ENCODE data around the gene TNFRSF1A.

Gene TNFRSF1A

DNA sequence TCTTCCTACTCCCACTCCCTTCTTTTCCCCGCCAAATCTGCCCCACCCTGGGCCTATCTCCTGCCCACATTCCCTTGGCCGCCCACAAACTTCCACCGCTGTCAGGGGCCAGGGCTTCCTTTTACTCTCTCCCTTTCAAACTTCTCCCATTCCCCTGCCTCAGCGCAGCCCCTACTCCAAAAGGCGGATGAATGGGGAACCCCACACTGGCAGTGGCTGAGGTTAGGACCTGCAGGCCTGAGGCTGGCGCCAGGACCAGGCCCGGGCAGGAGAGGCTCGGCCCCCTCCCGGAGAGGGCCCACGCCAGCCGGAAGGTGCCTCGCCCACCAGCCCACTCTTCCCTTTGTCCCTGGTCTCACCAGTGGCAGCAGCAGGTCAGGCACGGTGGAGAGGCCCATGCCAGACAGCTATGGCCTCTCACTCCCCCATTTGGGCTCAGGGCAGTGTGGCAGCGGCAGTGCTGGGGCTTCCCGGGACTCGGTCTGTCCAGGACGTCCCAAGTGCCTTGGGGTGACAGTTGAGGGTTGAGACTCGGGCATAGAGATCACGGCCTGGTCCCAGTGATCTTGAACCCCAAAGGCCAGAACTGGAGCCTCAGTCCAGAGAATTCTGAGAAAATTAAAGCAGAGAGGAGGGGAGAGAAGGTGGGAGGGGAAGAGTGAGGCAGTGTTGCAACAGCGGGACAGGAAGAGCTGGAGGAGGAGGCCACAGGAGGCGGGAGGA, at the start of gene TNFRSF1A:
Gene TNFRSF1A, minus strand, starts transcription at position 660 of the 723 bp plus-strand sequence. Its CDS starts 262 bp downstream, at position 398.
- DNase-seq = peak; percentile 59

DNA sequence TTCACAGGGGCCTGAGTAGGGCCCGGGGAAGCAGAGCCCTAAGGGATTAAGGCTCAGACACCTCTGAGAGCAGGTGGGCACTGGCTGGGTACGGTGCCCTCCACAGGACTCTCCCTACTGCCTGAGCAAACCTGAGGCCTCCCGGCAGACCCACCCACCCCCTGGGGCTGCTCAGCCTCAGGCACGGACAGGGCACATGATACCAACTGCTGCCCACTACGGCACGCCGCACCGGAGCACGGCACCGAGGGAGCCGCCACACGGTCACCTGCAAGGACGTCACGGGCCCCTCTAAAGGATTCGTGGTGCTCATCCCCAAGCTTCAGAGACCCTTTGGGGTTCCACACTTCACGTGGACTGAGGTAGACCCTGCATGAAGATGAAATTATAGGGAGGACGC, 49.1 kb upstream of the TNFRSF1A start:
- DNase-seq = no peak

- DNase-seq = no peak
Measured at GRCh38 chr12:6390084-6390799, 48.4 kb upstream of the TNFRSF1A start.

DNA sequence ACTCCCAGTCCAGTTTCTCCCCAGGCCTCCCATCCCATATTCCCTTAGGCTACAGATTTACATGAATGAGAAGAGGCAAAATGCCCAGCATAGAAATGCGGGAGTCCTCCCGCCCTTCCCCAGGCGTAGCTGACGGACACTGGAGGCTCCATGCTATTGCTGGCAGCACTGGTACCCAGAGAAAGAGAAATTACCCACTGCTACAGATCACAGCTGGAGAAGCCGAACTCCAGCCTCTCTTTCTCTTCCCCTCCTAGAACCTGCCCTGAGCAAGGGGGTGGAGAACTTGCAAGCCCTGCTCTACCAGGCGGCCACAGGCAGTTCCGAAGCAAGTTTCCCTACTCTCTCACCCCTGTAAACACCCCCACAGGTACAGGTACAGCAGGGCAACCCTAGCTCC, 45.7 kb upstream of the TNFRSF1A start:
- no peak for DNase-seq

- no peak for DNase-seq
Measured at GRCh38 chr12:6386491-6386890, 44.6 kb upstream of the TNFRSF1A start.

GRCh38 chr12:6386038-6386437, 44.2 kb upstream of the TNFRSF1A start:
- no peak for DNase-seq

DNA sequence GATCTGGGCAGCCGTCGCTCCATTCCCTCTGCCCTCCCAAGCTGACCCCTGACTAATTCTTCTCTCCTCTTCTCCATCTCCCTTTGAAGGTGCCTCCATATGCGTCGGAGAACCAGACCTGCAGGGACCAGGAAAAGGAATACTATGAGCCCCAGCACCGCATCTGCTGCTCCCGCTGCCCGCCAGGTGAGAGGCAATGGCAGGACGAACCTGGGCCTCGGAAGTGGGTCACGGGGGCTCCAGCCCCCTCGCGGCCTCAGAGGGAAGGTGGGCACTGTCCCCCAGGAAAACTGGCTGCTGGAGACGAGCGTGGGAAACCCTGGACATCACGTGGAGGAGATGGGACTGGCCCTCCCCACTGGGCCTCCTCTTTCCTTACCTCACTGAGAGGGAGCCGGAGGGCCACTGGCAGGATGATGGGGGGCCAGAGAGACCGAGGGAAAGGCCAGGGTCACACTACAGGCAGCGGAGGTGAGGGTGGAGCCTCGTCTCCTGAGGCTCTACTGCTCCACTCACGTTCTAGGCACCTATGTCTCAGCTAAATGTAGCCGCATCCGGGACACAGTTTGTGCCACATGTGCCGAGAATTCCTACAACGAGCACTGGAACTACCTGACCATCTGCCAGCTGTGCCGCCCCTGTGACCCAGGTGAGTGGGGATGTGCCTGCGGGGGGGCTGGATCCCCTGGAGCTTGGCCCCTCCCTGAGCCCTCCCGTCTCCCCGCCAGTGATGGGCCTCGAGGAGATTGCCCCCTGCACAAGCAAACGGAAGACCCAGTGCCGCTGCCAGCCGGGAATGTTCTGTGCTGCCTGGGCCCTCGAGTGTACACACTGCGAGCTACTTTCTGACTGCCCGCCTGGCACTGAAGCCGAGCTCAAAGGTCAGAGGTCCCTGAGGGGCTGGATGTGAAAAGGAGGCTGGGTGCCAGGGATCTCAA, 42.9 kb upstream of the TNFRSF1A start:
- no peak for DNase-seq

DNA sequence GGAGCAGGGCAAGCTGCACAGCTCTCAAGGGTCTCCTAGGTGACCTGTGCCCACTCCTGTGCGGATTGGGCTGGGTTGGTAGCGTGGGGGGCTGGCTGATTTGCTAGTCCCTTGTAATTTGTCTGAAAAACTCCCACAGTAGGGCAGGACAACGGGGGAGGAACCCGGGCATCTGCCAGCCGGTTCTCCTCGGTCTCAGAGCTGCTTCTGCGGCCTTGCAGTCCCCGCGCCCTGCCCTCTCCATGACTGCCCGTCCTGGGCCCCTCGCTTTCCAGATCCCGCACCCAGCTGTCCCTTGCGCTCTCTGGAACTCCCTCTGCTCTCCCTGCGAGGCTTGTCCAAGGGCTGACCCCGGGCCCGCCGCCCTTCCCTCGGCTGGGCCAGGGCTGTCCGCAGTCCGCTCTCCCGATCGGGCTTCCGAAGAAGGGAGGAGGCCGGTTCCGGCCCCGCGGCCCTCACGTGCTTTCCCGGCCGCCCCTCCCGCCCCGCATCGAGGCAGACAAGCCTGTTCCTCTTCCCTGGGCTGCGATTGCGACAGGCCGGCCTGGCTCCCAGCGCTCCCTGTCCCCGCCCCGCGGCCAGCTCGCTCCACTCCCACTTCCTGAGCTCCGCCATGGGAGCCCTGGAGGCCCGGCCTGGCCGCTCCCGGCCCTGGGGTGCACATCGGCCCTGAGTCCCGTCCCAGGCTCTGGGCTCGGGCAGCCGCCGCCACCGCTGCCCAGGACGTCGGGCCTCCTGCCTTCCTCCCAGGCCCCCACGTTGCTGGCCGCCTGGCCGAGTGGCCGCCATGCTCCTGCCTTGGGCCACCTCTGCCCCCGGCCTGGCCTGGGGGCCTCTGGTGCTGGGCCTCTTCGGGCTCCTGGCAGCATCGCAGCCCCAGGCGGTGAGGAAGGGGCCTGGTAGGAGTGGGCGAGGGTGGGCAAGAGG, 42.0 kb upstream of the TNFRSF1A start, which contains the start of gene LTBR:
Gene LTBR, plus strand, starts transcription at position 591 of the 927 bp plus-strand sequence. Its CDS starts 197 bp downstream, at position 788.
- peak; percentile 19 for DNase-seq

- DNase-seq = no peak
Measured at GRCh38 chr12:6382982-6383381, 41.1 kb upstream of the TNFRSF1A start.

DNA sequence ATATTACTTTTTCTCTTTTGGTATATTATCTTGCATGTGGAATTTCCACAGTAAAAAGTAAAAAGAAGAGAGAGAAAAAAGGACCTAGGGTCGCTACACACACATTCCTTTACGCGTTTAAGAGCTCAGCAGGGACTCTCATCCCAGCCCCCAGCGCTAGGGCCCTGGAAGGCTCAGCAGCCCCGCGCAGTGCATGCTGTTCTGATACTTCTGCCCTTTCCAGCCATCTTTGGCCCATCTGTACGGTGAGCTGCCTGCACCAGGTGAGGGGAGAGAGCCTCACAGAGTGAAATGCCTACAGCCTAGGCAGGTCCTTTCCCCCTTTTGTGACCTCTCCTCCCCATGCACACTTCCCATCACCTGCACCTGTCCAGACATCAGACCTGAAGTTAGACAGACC, 40.5 kb upstream of the TNFRSF1A start:
- DNase-seq = no peak

DNA sequence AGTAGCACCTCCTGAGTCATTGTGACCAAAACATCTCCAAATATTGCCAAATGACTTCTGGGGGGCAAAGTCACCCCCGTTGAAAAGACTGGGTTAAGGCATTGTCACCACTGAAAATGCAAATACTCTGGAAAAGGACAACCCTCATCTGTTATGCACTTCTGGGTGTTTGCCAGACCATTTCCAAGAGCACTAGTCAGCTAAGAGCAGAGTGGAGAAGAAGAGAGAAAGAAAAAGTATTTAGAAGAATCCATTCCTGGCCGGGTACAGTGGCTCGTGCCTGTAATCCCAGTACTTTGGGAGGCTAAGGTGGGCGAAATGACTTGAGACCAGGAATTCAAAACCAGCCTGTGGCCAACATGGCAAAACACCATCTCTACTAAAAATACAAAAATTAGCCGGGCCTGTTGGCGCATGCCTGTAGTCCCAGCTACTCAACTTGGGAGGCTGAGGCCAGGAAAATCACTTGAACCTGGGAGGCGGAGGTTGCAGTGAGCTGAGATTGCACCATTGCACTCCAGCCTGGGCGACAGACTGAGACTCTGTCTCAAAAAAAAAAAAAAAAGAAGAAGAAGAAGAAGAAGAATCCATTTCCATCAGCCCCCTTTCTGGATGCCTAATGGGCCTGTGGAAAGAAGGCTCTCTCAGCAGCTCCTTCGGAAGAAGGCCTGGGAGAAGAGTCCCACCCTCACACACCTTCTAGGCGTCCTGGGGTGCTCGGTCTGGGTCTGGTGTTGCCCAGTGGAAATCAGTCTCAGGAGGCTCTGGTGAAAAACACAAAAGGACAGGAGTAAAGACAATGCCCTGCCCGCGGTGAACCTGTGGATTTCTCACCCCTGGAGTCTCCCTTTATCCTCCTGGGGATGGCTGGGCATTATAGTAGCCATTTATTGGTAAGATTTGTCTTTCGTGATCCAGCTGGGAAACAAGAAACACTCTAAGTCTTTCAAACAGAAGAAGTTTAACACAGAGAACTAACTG, 38.6 kb upstream of the TNFRSF1A start:
- DNase-seq = no peak

DNA sequence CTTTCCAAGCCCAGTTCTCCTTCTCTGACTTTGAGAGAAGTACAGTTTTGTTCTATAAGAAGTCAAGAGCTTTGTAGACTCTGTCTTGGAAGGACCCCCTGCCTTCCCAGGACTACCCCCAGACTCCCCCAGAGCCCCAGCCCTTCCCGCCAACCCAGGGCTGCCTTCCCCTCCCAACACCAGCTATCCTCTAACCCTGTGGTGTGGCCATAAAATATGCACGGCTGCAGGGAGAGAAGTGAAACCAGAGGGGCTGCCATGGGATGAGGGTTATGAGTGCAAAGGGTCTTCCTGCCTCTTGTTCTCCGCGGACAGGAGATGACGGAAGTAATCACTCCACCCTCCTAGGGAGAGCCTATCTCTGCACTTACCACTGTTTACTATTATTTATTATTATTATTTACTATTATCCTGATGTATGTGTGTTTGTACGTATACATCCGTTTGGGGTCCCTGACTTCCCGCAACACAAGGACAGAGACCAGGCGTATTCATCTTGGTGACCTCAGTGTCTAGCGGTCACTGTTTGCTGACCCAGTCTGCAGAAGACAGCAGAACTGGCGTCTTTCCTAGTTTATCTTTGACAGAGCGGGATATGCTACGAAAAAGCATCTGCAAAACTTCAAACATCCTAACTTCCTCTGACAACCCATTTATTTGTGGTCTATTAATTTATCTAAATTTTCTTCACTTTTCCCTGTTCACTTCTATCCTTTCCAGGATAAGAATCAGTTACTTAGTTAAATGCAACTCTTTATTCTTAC, 37.0 kb upstream of the TNFRSF1A start:
- DNase-seq = no peak

DNA sequence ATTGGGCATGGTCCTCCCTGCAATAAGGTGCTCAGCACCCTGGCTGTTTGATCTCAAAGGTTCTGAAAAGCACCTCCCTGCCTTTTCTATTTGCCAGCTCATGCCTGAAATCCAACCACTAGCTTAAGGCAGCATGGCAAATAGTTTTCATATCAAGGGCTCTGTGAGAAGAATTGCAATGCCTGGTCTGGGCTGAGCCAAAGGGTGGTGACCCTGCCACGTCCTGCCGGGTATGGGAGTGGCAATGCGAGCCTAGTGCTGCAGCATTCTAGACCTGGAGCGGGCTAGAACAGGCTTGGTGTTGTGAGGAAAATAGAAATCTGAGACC, 35.8 kb upstream of the TNFRSF1A start:
- DNase-seq = no peak

DNA sequence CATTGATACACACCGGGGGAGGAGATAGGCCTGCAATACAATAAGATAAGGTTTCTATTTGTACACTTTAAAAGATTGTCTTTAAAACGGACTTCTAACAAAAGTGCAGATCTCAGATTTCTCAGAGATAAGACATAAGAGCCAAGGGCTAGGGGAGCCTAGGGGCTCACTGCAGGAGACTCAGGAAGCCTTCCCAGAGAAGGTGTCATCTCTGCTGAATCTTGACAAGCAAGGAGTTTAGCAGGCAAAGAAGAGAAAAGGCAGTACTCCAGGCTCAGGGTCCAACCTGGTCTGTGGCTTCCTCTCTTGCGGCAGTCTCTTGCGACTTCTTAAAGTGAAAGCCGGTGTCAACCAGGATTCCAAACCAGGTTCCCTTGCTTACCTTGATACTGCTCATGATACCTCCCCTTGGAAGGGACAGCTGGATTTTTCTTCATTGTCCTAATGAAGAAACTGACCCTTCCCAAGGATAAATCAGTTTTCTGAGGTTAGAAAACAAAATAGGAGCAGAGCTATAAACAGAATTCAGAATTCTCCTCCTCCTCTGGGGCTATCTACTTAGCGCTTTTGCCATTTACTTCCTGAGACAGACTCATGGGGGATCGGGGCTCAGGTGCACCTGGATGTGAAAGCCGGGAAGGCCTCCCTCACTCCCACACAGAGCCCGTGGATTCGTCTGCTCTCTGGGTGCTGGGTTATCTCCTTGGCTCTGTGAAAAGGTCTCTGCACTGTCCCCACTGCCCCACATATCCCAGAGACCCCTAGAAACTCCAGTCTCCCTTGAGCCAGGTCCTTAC, 35.2 kb upstream of the TNFRSF1A start:
- DNase-seq = no peak

DNA sequence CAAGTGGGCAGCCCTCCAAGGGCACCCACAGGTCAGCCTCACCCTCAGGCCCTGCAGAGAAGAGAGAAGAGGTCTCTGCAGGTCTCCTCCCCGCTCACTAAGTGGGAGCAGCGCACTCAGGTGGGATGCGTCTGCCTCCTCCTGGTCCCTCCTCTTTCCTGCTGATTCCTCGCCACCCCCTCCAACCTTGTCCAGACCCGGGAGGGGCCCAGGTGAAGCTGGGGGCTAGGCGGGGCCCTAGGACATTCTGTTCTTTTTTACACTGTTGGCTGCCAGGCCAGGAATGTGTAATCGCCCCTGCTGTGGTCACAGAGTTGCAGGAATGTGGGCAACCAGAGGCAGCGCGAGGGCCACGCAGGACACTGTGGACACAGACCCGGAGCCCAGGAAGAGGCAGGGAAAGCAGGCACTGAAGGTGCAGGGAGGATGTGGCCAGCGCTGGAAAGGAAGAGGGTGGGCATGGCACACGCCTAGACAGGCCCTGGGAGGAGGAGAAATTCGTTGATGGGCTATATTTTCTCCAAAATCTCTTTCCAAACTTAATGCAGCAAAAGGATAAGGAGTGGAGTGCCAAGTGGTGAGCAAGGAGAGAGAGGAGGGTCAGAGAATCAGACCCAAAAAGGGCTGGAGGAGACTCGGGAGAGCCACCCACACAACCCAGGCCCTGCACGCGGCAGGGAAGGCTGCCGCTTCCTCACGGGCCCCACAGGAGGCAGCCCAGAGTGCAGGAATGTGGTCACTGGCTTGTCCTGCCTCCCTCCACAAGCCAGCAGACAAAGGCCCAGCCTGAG, 34.4 kb upstream of the TNFRSF1A start:
- no peak for DNase-seq

GRCh38 chr12:6375269-6376078, 33.6 kb upstream of the TNFRSF1A start, which contains the start of gene SCNN1A:
Gene SCNN1A (minus strand): TSS chr12:6375563. CDS start chr12:6374783, 780 bp downstream.
- DNase-seq = no peak

GRCh38 chr12:6374786-6375160, 32.9 kb upstream of the TNFRSF1A start:
- no peak for DNase-seq

All from stimulated activated CD4-positive, alpha-beta T cell treated with anti-CD3 and anti-CD28 coated beads, Interleukin-4, amount 100 ng/mL, for 24 hours (primary cell).